WTC11 (cell line): ENCODE measurements around the gene MED9. TPM values are rescaled to one million over a fixed set of nuclear protein-coding genes. Genes with fewer than 3 reads are reported as not detected.

Source experiments
- ATAC-seq: fragments of 200-7000 bp; cut with Tn5 transposase; 2 replicates; pipeline ENCODE4 v1.10.0; 2021; ENCODE audit warnings: mild to moderate bottlenecking, moderate library complexity
- CTCF ChIA-PET: fragments of 300-600 bp; sonication (Branson Sonifier 250); formaldehyde crosslinking; loops from one replicate; lab custom pipeline; 2021; ENCODE audit warnings: antibody characterized with exemption; lab: Charles Lee
- POLR2A ChIA-PET: fragments of 350-600 bp; sonication (Branson Sonifier 250); formaldehyde crosslinking; loops from one replicate; lab custom pipeline; 2021; ENCODE audit warnings: antibody characterized with exemption; lab: Charles Lee
- DNase-seq: peaks from one replicate; pipeline ENCODE4 v3.0.0; 2021; ENCODE audit warnings: low spot score
- H3K27ac Mint-ChIP-seq: 2 replicates; pipeline ENCODE4 v1.8.0; 2021; ENCODE audit warnings: mixed read lengths
- H3K27me3 Mint-ChIP-seq: 2 replicates; pipeline ENCODE4 v1.8.0; 2021; ENCODE audit warnings: low read depth, mild to moderate bottlenecking, moderate library complexity, mixed read lengths
- H3K36me3 Mint-ChIP-seq: 2 replicates; pipeline ENCODE4 v1.8.0; 2021; ENCODE audit warnings: mixed read lengths
- H3K4me1 Mint-ChIP-seq: 2 replicates; pipeline ENCODE4 v1.8.0; 2022; ENCODE audit warnings: mixed read lengths
- H3K4me3 Mint-ChIP-seq: 2 replicates; pipeline ENCODE4 v1.8.0; 2021; ENCODE audit warnings: mild to moderate bottlenecking, moderate library complexity, mixed read lengths
- H3K9me3 Mint-ChIP-seq: 2 replicates; pipeline ENCODE4 v1.8.0; 2021; ENCODE audit warnings: mixed read lengths
- FOXP1 ChIP-seq: sonication (generic); formaldehyde crosslinking; IDR thresholded peaks from 2 replicates; pipeline ENCODE4 v1.8.0; 2022; ENCODE audit warnings: missing genetic modification reagents, mild to moderate bottlenecking, moderate library complexity, borderline replicate concordance
- GABPB1 ChIP-seq: sonication (generic); formaldehyde crosslinking; IDR thresholded peaks from 2 replicates; pipeline ENCODE4 v1.8.1; 2023; ENCODE audit warnings: mild to moderate bottlenecking, missing genetic modification reagents
- JAZF1 ChIP-seq: fragments of 250-450 bp; sonication (Bioruptor Pico); IDR thresholded peaks from 2 replicates; pipeline ENCODE4 v1.9.0; 2021; ENCODE audit warnings: moderate library complexity, mild to moderate bottlenecking, inconsistent platforms
- JUN ChIP-seq: sonication (generic); formaldehyde crosslinking; IDR thresholded peaks from 2 replicates; pipeline ENCODE4 v1.8.0; 2023; ENCODE audit warnings: mild to moderate bottlenecking, missing genetic modification reagents
- MYBL2 ChIP-seq: sonication (generic); formaldehyde crosslinking; IDR thresholded peaks from 2 replicates; pipeline ENCODE4 v1.8.1; 2023; ENCODE audit warnings: mild to moderate bottlenecking, moderate library complexity, missing genetic modification reagents
- NFYB ChIP-seq: sonication (generic); formaldehyde crosslinking; conservative IDR thresholded peaks from 2 replicates; pipeline ENCODE4 v1.8.0; 2022; ENCODE audit warnings: low read depth, missing genetic modification reagents
- NR3C1 ChIP-seq: sonication (generic); formaldehyde crosslinking; conservative IDR thresholded peaks from 2 replicates; pipeline ENCODE4 v1.8.1; 2023; ENCODE audit warnings: low read depth, mild to moderate bottlenecking, missing genetic modification reagents
- SMAD3 ChIP-seq: sonication (generic); formaldehyde crosslinking; IDR thresholded peaks from 2 replicates; pipeline ENCODE4 v1.8.0; 2022; ENCODE audit warnings: missing genetic modification reagents, mild to moderate bottlenecking, borderline replicate concordance
- ZBTB21 ChIP-seq: sonication (generic); formaldehyde crosslinking; IDR thresholded peaks from 2 replicates; pipeline ENCODE4 v1.8.1; 2023; ENCODE audit warnings: mild to moderate bottlenecking, missing genetic modification reagents, borderline replicate concordance
- ZNF121 ChIP-seq: sonication (generic); formaldehyde crosslinking; IDR thresholded peaks from 2 replicates; pipeline ENCODE4 v1.8.0; 2023; ENCODE audit warnings: missing genetic modification reagents
- total RNA-seq: library from RNA; stranded (reverse); gene quantifications from 3 replicates; pipeline ENCODE4 v1.2.3, GENCODE V29; 2021
- TF ChIP-seq, protein P1 (sequence below): sonication (generic); formaldehyde crosslinking; IDR thresholded peaks from 2 replicates; pipeline ENCODE4 v1.8.1; 2022; ENCODE audit warnings: low read depth, missing genetic modification reagents, borderline replicate concordance
- TF ChIP-seq, protein P2 (sequence below): sonication (generic); formaldehyde crosslinking; IDR thresholded peaks from 2 replicates; pipeline ENCODE4 v1.8.0; 2023; ENCODE audit warnings: mild to moderate bottlenecking, missing genetic modification reagents
- TF ChIP-seq, protein P3 (sequence below): sonication (generic); formaldehyde crosslinking; IDR thresholded peaks from 2 replicates; pipeline ENCODE4 v1.8.0; 2023; ENCODE audit warnings: missing genetic modification reagents, mild to moderate bottlenecking, borderline replicate concordance
- TF ChIP-seq, protein P4 (sequence below): fragments of 250-450 bp; sonication (Bioruptor Pico); conservative IDR thresholded peaks from 2 replicates; pipeline ENCODE4 v1.9.0; 2021; ENCODE audit warnings: mild to moderate bottlenecking
- TF ChIP-seq, protein P5 (sequence below): sonication (generic); formaldehyde crosslinking; IDR thresholded peaks from 2 replicates; pipeline ENCODE4 v1.8.0; 2022; ENCODE audit warnings: missing genetic modification reagents

The MED9 gene
- total RNA-seq, 1 experiment from 2014 or later, result 21.1 TPM

DNA sequence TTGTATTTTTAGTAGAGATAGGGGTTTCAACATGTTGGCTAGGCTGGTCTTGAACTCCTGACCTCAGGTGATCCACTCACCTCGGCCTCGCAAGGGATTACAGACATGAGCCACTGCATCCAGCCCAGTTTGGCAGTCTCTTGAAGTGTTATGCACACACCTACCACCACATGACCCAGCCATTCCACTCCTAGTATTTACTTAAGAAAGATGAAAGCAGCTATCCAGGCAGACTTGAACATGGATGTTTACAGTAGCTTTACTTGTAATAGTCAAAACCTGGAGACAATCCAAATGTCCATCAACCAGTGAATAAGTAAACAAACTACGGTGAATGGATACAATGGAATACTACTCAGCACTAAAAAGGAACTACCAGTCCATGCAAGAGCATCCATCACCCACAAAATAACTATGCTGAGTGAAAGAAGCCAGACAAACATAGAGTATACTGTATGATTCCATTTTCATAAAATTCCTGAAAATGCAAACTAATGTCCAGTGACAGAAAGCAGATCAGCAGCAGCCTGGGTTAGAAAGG is 57.2 kb downstream of the MED9 start:
- Mint-ChIP-seq H3K4me1 (peaks cover 5% of the 10 kb centered on the region), H3K4me3 (no peak overlapping the region), H3K27ac (no peak overlapping the region), H3K27me3 (no peaks in the 10 kb centered on the region; the same call in 1 of the 2 replicates), H3K36me3 (no peaks in the 10 kb centered on the region), H3K9me3 (no peaks in the 10 kb centered on the region)
- DNase-seq (no peak), ATAC-seq (no peak)
- TF ChIP-seq GABPB1 (CRISPR knock-in tag), result peak; percentile 79
- TF ChIP-seq, protein P1, sequence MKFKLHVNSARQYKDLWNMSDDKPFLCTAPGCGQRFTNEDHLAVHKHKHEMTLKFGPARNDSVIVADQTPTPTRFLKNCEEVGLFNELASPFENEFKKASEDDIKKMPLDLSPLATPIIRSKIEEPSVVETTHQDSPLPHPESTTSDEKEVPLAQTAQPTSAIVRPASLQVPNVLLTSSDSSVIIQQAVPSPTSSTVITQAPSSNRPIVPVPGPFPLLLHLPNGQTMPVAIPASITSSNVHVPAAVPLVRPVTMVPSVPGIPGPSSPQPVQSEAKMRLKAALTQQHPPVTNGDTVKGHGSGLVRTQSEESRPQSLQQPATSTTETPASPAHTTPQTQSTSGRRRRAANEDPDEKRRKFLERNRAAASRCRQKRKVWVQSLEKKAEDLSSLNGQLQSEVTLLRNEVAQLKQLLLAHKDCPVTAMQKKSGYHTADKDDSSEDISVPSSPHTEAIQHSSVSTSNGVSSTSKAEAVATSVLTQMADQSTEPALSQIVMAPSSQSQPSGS (CRISPR knock-in tag), result no peak
- TF ChIP-seq, protein P2, sequence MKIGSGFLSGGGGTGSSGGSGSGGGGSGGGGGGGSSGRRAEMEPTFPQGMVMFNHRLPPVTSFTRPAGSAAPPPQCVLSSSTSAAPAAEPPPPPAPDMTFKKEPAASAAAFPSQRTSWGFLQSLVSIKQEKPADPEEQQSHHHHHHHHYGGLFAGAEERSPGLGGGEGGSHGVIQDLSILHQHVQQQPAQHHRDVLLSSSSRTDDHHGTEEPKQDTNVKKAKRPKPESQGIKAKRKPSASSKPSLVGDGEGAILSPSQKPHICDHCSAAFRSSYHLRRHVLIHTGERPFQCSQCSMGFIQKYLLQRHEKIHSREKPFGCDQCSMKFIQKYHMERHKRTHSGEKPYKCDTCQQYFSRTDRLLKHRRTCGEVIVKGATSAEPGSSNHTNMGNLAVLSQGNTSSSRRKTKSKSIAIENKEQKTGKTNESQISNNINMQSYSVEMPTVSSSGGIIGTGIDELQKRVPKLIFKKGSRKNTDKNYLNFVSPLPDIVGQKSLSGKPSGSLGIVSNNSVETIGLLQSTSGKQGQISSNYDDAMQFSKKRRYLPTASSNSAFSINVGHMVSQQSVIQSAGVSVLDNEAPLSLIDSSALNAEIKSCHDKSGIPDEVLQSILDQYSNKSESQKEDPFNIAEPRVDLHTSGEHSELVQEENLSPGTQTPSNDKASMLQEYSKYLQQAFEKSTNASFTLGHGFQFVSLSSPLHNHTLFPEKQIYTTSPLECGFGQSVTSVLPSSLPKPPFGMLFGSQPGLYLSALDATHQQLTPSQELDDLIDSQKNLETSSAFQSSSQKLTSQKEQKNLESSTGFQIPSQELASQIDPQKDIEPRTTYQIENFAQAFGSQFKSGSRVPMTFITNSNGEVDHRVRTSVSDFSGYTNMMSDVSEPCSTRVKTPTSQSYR (CRISPR knock-in tag), result no peak
- POLR2A ChIA-PET, result no interaction called here
- CTCF ChIA-PET, result no interaction called here

DNA sequence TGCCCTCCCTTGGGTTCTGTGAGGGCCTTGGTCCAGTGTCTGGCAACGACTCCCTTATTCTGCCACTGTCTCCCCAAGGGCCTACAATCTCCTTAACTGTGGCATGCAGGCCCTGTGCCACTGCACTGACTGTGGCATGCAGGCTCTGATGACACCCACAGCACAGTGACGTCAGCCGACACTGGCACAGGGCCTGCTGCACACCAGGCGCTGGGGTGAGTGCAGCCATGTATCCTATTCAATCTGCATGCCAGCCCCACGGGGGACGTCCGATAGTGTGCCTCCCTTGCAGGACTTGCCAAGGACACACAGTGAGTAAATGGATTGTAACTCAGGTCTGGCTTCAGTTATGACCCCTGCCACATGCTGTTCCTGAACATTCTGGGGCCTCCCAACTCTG is 59.2 kb downstream of the MED9 start:
- ChIA-PET POLR2A (no interaction called here), CTCF (interaction anchor here (1.3 to 1.4 kb wide), 2 partner anchors 35 to 39 kb away, joined by 5 to 7 read pairs; partner anchors contain the start of gene RASD1)
- H3K9me3 Mint-ChIP-seq, result no peaks in the 10 kb centered on the region
- no peak overlapping the region for H3K4me3 Mint-ChIP-seq
- H3K27me3 Mint-ChIP-seq, result no peaks in the 10 kb centered on the region; the same call in 1 of the 2 replicates
- peaks cover 8% of the 10 kb centered on the region for H3K4me1 Mint-ChIP-seq
- no peaks in the 10 kb centered on the region for H3K36me3 Mint-ChIP-seq
- H3K27ac Mint-ChIP-seq, result no peak overlapping the region
- no peak for TF ChIP-seq FOXP1 (CRISPR knock-in tag)
- no peak for TF ChIP-seq ZNF121 (CRISPR knock-in tag)
- TF ChIP-seq, protein P3, sequence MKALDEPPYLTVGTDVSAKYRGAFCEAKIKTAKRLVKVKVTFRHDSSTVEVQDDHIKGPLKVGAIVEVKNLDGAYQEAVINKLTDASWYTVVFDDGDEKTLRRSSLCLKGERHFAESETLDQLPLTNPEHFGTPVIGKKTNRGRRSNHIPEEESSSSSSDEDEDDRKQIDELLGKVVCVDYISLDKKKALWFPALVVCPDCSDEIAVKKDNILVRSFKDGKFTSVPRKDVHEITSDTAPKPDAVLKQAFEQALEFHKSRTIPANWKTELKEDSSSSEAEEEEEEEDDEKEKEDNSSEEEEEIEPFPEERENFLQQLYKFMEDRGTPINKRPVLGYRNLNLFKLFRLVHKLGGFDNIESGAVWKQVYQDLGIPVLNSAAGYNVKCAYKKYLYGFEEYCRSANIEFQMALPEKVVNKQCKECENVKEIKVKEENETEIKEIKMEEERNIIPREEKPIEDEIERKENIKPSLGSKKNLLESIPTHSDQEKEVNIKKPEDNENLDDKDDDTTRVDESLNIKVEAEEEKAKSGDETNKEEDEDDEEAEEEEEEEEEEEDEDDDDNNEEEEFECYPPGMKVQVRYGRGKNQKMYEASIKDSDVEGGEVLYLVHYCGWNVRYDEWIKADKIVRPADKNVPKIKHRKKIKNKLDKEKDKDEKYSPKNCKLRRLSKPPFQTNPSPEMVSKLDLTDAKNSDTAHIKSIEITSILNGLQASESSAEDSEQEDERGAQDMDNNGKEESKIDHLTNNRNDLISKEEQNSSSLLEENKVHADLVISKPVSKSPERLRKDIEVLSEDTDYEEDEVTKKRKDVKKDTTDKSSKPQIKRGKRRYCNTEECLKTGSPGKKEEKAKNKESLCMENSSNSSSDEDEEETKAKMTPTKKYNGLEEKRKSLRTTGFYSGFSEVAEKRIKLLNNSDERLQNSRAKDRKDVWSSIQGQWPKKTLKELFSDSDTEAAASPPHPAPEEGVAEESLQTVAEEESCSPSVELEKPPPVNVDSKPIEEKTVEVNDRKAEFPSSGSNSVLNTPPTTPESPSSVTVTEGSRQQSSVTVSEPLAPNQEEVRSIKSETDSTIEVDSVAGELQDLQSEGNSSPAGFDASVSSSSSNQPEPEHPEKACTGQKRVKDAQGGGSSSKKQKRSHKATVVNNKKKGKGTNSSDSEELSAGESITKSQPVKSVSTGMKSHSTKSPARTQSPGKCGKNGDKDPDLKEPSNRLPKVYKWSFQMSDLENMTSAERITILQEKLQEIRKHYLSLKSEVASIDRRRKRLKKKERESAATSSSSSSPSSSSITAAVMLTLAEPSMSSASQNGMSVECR, result no peak
- TF ChIP-seq, protein P4, sequence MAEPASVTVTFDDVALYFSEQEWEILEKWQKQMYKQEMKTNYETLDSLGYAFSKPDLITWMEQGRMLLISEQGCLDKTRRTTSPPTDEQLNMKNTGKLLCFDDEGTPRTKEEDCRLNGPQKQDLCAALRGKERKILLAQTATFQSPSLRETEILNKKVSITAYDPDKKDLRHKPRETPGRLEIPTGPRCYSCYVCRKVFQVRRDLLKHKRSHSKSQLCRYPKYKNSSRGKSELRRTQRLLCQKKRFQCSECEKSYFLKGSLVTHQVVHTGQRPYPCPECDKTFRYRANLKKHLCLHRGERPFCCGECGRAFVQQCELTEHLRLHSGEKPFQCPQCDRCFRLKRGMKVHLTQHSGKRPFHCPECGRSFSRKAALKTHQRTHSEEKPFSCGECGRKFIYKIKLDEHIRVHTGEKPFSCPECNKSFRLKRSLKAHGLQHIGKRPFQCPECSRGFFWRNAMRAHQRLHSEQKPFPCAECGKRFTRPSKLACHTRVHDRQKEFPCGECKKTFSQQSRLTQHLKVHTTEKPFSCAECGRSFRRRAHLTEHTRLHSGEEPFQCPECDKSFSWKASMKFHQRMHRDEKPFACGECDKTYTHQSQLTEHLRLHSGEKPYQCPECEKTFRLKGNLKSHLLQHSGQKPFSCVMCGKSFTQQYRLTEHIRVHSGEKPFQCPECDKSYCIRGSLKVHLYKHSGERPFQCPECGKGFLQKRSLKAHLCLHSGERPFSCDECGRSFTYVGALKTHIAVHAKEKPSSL (CRISPR knock-in tag), result no peak
- no peak for TF ChIP-seq JUN
- TF ChIP-seq JAZF1 (CRISPR knock-in tag), result no peak
- no peak for TF ChIP-seq NFYB (CRISPR knock-in tag)
- ATAC-seq, result no peak
- no peak for DNase-seq

DNA sequence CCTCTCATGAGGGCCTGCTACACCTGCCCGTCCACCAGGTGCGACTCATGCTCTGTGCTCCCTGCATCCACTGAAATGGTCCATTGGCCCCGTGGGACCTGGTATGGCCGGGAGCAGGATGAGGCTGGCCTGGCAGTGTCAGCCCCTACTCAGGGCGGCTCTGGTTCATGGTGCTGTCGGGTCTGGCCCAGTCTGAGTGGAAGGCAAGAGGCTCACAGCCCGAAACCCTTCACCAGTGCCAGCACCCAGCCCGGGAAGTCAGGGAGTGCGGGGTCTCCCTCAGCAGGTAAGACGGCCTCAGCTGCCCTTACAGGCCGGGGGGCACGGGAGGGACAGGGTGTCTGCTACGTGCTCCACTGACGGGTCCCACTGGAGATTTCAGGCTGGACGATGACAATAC is 59.9 kb downstream of the MED9 start:
- H3K4me3 Mint-ChIP-seq, result no peak overlapping the region
- H3K27ac Mint-ChIP-seq, result peak overlapping the region; percentile 45; the same call in 1 of the 2 replicates
- no peak for DNase-seq
- no peak for ATAC-seq
- no peaks in the 10 kb centered on the region; the same call in 1 of the 2 replicates for H3K27me3 Mint-ChIP-seq
- ChIA-PET CTCF (interaction anchor here (0.9 to 1.4 kb wide), 3 partner anchors 14 to 40 kb away, joined by 4 to 7 read pairs (median 5); partner anchors contain the start of gene RASD1), POLR2A (no interaction called here)
- H3K9me3 Mint-ChIP-seq, result no peaks in the 10 kb centered on the region
- no peaks in the 10 kb centered on the region for H3K36me3 Mint-ChIP-seq
- H3K4me1 Mint-ChIP-seq, result peaks cover 8% of the 10 kb centered on the region
- no peak for TF ChIP-seq MYBL2 (CRISPR knock-in tag)
- TF ChIP-seq, protein P5, sequence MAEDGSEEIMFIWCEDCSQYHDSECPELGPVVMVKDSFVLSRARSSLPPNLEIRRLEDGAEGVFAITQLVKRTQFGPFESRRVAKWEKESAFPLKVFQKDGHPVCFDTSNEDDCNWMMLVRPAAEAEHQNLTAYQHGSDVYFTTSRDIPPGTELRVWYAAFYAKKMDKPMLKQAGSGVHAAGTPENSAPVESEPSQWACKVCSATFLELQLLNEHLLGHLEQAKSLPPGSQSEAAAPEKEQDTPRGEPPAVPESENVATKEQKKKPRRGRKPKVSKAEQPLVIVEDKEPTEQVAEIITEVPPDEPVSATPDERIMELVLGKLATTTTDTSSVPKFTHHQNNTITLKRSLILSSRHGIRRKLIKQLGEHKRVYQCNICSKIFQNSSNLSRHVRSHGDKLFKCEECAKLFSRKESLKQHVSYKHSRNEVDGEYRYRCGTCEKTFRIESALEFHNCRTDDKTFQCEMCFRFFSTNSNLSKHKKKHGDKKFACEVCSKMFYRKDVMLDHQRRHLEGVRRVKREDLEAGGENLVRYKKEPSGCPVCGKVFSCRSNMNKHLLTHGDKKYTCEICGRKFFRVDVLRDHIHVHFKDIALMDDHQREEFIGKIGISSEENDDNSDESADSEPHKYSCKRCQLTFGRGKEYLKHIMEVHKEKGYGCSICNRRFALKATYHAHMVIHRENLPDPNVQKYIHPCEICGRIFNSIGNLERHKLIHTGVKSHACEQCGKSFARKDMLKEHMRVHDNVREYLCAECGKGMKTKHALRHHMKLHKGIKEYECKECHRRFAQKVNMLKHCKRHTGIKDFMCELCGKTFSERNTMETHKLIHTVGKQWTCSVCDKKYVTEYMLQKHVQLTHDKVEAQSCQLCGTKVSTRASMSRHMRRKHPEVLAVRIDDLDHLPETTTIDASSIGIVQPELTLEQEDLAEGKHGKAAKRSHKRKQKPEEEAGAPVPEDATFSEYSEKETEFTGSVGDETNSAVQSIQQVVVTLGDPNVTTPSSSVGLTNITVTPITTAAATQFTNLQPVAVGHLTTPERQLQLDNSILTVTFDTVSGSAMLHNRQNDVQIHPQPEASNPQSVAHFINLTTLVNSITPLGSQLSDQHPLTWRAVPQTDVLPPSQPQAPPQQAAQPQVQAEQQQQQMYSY (CRISPR knock-in tag), result no peak
- TF ChIP-seq SMAD3 (CRISPR knock-in tag), result no peak
- TF ChIP-seq ZBTB21 (CRISPR knock-in tag), result no peak
- TF ChIP-seq NR3C1 (CRISPR knock-in tag), result no peak
- TF ChIP-seq JAZF1 (CRISPR knock-in tag), result no peak
